ENCODE results near the gene THEMIS. TPM values are rescaled to one million over a fixed set of nuclear protein-coding genes. Genes with fewer than 3 reads are reported as not detected.

THEMIS gene
- total and polyA plus RNA-seq, 10 of the 15 experiments (the other 5 are each of a cell fraction or from before 2014, with no cell fraction given): 0.06 to 1.5 (median 0.08) TPM; not detected in 6

GRCh38 chr6:127851197-127851596 lies 49.7 kb downstream of the THEMIS start:
- no TSS peak for BruUV-seq (replicated peaks)
- ChIA-PET SMC1A (ENCODE audit: uncharacterized antibody, unreplicated experiment) (no interaction called here), RAD21 (ENCODE audit: unreplicated experiment) (no interaction called here), POLR2A (no interaction called here), CTCF (no interaction called here)
- no peaks in the 10 kb centered on the region for H3K79me2 ChIP-seq (ENCODE audit: control insufficient read depth, insufficient read depth, low read length)
- H3K9me3 ChIP-seq (replicated peaks; ENCODE audit: control insufficient read depth, insufficient read depth, low read length): no peaks in the 10 kb centered on the region
- no peaks in the 10 kb centered on the region for H3K4me1 ChIP-seq (ENCODE audit: control insufficient read depth, insufficient read depth, low read length)
- no peak overlapping the region for H3K4me2 ChIP-seq (ENCODE audit: control insufficient read depth, insufficient read depth)
- in situ Hi-C loops (cut with MboI): no loop called here
- no peaks in the 10 kb centered on the region for H4K20me1 ChIP-seq (ENCODE audit: control insufficient read depth, insufficient read depth)
- no peak for FAIRE-seq
- intact Hi-C loops (cut with micrococcal nuclease; ENCODE audit: unreplicated experiment): loop anchor here (10.0 kb wide), 2 partner anchors 204 to 664 kb away; no protein-coding TSS in a partner anchor
- no peak overlapping the region for H3K4me3 ChIP-seq
- no peak overlapping the region for H3K27ac ChIP-seq (ENCODE audit: control insufficient read depth, insufficient read depth)
- no peak for ATAC-seq
- H3K36me3 ChIP-seq (ENCODE audit: control insufficient read depth in 2 of 2, insufficient read depth in 2 of 2, low read length in 1 of 2): no peaks in the 10 kb centered on the region
- no peak for DNase-seq (ENCODE audit: low read depth, low spot score)
- H2AFZ ChIP-seq (ENCODE audit: control insufficient read depth, low read depth, low read length): no peak overlapping the region
- no peak overlapping the region for H3K9ac ChIP-seq (ENCODE audit: control insufficient read depth, insufficient read depth, low read length)
- H3K27me3 ChIP-seq (replicated peaks in 1 of 2; ENCODE audit: control insufficient read depth in 2 of 2, insufficient read depth in 2 of 2, low read length in 1 of 2): no peaks in the 10 kb centered on the region
- 36% methylated on average over 1 of the region's 1 CpG for WGBS (ENCODE audit: insufficient coverage, insufficient replicate concordance, low lambda C conversion rate, missing lambda C conversion rate)
- TF ChIP-seq KLF5 (IDR thresholded peaks at IDR 0.05; ENCODE audit: partially characterized antibody) (no peak), RBBP5 (conservative IDR thresholded peaks at IDR 0.05) (no peak), NKRF (conservative IDR thresholded peaks at IDR 0.05) (no peak), BCL3 (IDR thresholded peaks at IDR 0.05; ENCODE audit: borderline replicate concordance, insufficient read depth, low read depth, low read length, poor library complexity, severe bottlenecking) (no peak), BRCA1 (IDR thresholded peaks at IDR 0.05; ENCODE audit: low read depth, low read length) (no peak), CUX1 (IDR thresholded peaks at IDR 0.05; ENCODE audit: insufficient replicate concordance, low read depth, low read length) (no peak), TARDBP (IDR thresholded peaks at IDR 0.05; ENCODE audit: borderline replicate concordance) (no peak), IRF3 (IDR thresholded peaks at IDR 0.05) (no peak), PRDM15 (CRISPR knock-in tag; IDR thresholded peaks at IDR 0.05) (no peak), NR2F1 (conservative IDR thresholded peaks at IDR 0.05) (no peak)

Measured in GM12878 (cell line).